B cell (primary cell): ENCODE results near the gene MORC1. TPM values are rescaled to one million over a fixed set of nuclear protein-coding genes. Genes with fewer than 3 reads are reported as not detected.

Experiments used
- ATAC-seq: fragments of 200-7000 bp; cut with Tn5 transposase; one replicate; pipeline ENCODE4 v1.10.0; 2021; ENCODE audit warnings: low read depth, mild to moderate bottlenecking, moderate number of reproducible peaks, moderate library complexity
- CTCF ChIA-PET: fragments of 350-600 bp; sonication (Branson Sonifier 250); formaldehyde crosslinking; loops from one replicate; lab custom pipeline; 2021; ENCODE audit warnings: antibody characterized with exemption, inconsistent platforms; lab: Charles Lee
- POLR2A ChIA-PET: fragments of 350-600 bp; sonication (Branson Sonifier 250); formaldehyde crosslinking; loops from one replicate; lab custom pipeline; 2021; ENCODE audit warnings: antibody characterized with exemption; lab: Charles Lee
- DNase-seq: peaks from one replicate; pipeline ENCODE4 v3.0.0; 2013
- H2AFZ ChIP-seq: 2 replicates; pipeline ENCODE4 v1.6.1; 2012; ENCODE audit warnings: mild to moderate bottlenecking, low read depth, low read length; ENCODE audit not compliant: insufficient read depth, poor library complexity, severe bottlenecking
- H3K27ac ChIP-seq, 2 donors: 1 replicate in 1 of 2; 2 replicates in 1 of 2; pipeline ENCODE4 v1.5.1; 2012 to 2013; ENCODE audit warnings: low read length in 2 of 2, mild to moderate bottlenecking in 2 of 2, moderate library complexity in 1 of 2
- H3K27me3 ChIP-seq, 4 experiments: fragments of 200-600 bp in 1 of 4; sonication (generic) in 1 of 4; replicated peaks in 1 of 4; 1 replicate in 2 of 4; 2 replicates in 2 of 4; pipeline versions ENCODE4 v1.6.1 to v1.7.0; 2013 to 2016; ENCODE audit warnings: low read length in 3 of 4, mild to moderate bottlenecking in 2 of 4, mixed read lengths in 1 of 4, moderate library complexity in 1 of 4; ENCODE audit not compliant: insufficient read depth in 4 of 4, control insufficient read depth in 3 of 4; ENCODE audit errors: control extremely low read depth in 1 of 4
- H3K36me3 ChIP-seq, 2 experiments: replicated peaks in 1 of 2; 1 replicate in 1 of 2; 2 replicates in 1 of 2; pipeline versions ENCODE4 v1.6.1 to v1.7.1; 2013; ENCODE audit warnings: low read length in 1 of 2; ENCODE audit not compliant: insufficient read depth in 2 of 2, control insufficient read depth in 1 of 2; ENCODE audit errors: control extremely low read depth in 1 of 2, extremely low read depth in 1 of 2
- H3K4me1 ChIP-seq, 2 donors: fragments of 200-600 bp in 1 of 2; sonication (generic) in 1 of 2; 1 replicate in 1 of 2; 2 replicates in 1 of 2; pipeline versions ENCODE4 v1.5.1 to v1.6.1; 2013 to 2017; ENCODE audit warnings: low read length in 2 of 2; ENCODE audit not compliant: control insufficient read depth in 2 of 2, insufficient read depth in 2 of 2
- H3K4me2 ChIP-seq: replicated peaks from 2 replicates; pipeline ENCODE3; 2012; ENCODE audit warnings: mild to moderate bottlenecking, low read depth, low read length; ENCODE audit not compliant: poor library complexity, severe bottlenecking
- H3K4me3 ChIP-seq, 5 experiments: fragments of 200-600 bp in 1 of 5; sonication (generic) in 1 of 5; 1 replicate in 3 of 5; 2 replicates in 2 of 5; pipeline versions ENCODE4 v1.5.1 to v1.7.0; 2011 to 2016; ENCODE audit warnings: low read length in 4 of 5, mild to moderate bottlenecking in 4 of 5, low read depth in 2 of 5, control low read depth in 1 of 5, moderate library complexity in 1 of 5; ENCODE audit not compliant: insufficient read depth in 1 of 5; ENCODE audit errors: control extremely low read depth in 1 of 5, extremely low read depth in 1 of 5
- H3K79me2 ChIP-seq: fragments of 200-600 bp; sonication (generic); one replicate; pipeline ENCODE4 v1.6.0; 2016; ENCODE audit warnings: low read length; ENCODE audit not compliant: control insufficient read depth, insufficient read depth
- H3K9ac ChIP-seq: fragments of 200-600 bp; sonication (generic); 2 replicates; pipeline ENCODE4 v1.6.1; 2017; ENCODE audit warnings: mild to moderate bottlenecking, low read length, moderate library complexity
- H3K9me3 ChIP-seq, 3 donors: one replicate each; pipeline versions ENCODE4 v1.6.1 to v1.7.1; 2013; ENCODE audit warnings: low read length in 2 of 3; ENCODE audit not compliant: control insufficient read depth in 2 of 3, insufficient read depth in 1 of 3; ENCODE audit errors: control extremely low read depth in 1 of 3
- H4K20me1 ChIP-seq: 2 replicates; pipeline ENCODE4 v1.6.0; 2012; ENCODE audit warnings: mild to moderate bottlenecking, low read length; ENCODE audit not compliant: insufficient read depth, control insufficient read depth, poor library complexity, severe bottlenecking
- H3K27ac Mint-ChIP-seq: one replicate; pipeline ENCODE4 v1.8.0; 2021; ENCODE audit warnings: mixed read lengths
- H3K27me3 Mint-ChIP-seq: one replicate; pipeline ENCODE4 v1.8.0; 2021; ENCODE audit warnings: mixed read lengths
- H3K4me1 Mint-ChIP-seq: one replicate; pipeline ENCODE4 v1.8.0; 2021; ENCODE audit warnings: mixed read lengths
- H3K4me3 Mint-ChIP-seq: one replicate; pipeline ENCODE4 v1.8.0; 2021; ENCODE audit warnings: mixed read lengths
- H3K9me3 Mint-ChIP-seq: one replicate; pipeline ENCODE4 v1.8.0; 2022; ENCODE audit warnings: mixed read lengths; ENCODE audit not compliant: insufficient read depth
- CTCF ChIP-seq: fragments of 200-600 bp; IDR thresholded peaks from one replicate; pipeline ENCODE4 v1.8.0; 2022; ENCODE audit warnings: antibody characterized with exemption, mild to moderate bottlenecking
- EZH2 ChIP-seq: IDR thresholded peaks from 2 replicates; pipeline ENCODE4 v1.6.1; 2012; ENCODE audit warnings: borderline replicate concordance, low read depth, mild to moderate bottlenecking, moderate library complexity, low read length; ENCODE audit not compliant: insufficient read depth, poor library complexity, severe bottlenecking
- WGBS: methylation state at CpG from one replicate; pipeline ENCODE4 v1.1.5; 2013; ENCODE audit warnings: missing lambda C conversion rate; ENCODE audit not compliant: insufficient coverage; 5-methylcytosine and 5-hydroxymethylcytosine counted together
- intact Hi-C: fragments of 100-400 bp; cut with micrococcal nuclease; formaldehyde crosslinking; loops from one replicate; pipeline ENCODE4 v1.10.0; 2022
- polyA plus RNA-seq: library from polyadenylated mRNA; depleted of rRNA; stranded (reverse); fragments of >200 nt; gene quantifications from 2 replicates; pipeline ENCODE4 v1.2.3, GENCODE V29; 2012
- total RNA-seq, 2 donors: library from RNA; stranded (reverse); fragments of 120-200 nt in 1 of 2; gene quantifications; 1 replicate in 1 of 2; 2 replicates in 1 of 2; pipeline versions ENCODE4 v1.2.3 to v1.2.4, GENCODE V29; 2013 to 2022

MORC1 gene
- total and polyA plus RNA-seq, 2 donors (not counting 1 experiment from before 2014, with no cell fraction given) = not detected

- Histone ChIP-seq H3K9ac (no peak overlapping the region), H3K36me3 (no peaks in the 10 kb centered on the region), H3K4me1 (no peaks in the 10 kb centered on the region), H3K9me3 (no peaks in the 10 kb centered on the region), H3K4me2 (no peak overlapping the region), H4K20me1 (no peaks in the 10 kb centered on the region), H2AFZ (no peak overlapping the region), H3K4me3 (no peak overlapping the region), H3K27ac (no peak overlapping the region), H3K79me2 (no peaks in the 10 kb centered on the region), H3K27me3 (no peaks in the 10 kb centered on the region)
- no peak overlapping the region for H3K4me3 Mint-ChIP-seq
- intact Hi-C loops = no loop called here
- TF ChIP-seq CTCF (no peak), EZH2 (no peak)
- H3K4me1 Mint-ChIP-seq = no peaks in the 10 kb centered on the region
- H3K27me3 Mint-ChIP-seq = no peaks in the 10 kb centered on the region
- DNase-seq (peak; percentile 6), ATAC-seq (peak; percentile 21)
- H3K9me3 Mint-ChIP-seq = no peaks in the 10 kb centered on the region
- POLR2A ChIA-PET = no interaction called here
- CTCF ChIA-PET = no interaction called here
- H3K27ac Mint-ChIP-seq = no peak overlapping the region
- 58% methylated on average over 2 of the region's 6 CpGs for whole genome bisulfite sequencing
Observed at GRCh38 chr3:109045271-109046040, 72.5 kb downstream of the MORC1 start.

- H3K9ac ChIP-seq = no peak overlapping the region
- no peak overlapping the region for H3K4me2 ChIP-seq
- H3K36me3 ChIP-seq = no peaks in the 10 kb centered on the region
- Mint-ChIP-seq H3K27ac (no peak overlapping the region), H3K27me3 (peaks cover 21% of the 10 kb centered on the region), H3K9me3 (no peaks in the 10 kb centered on the region), H3K4me1 (no peaks in the 10 kb centered on the region), H3K4me3 (no peak overlapping the region)
- H4K20me1 ChIP-seq = no peaks in the 10 kb centered on the region
- ChIA-PET CTCF (no interaction called here), POLR2A (no interaction called here)
- no peaks in the 10 kb centered on the region for H3K4me1 ChIP-seq
- no peak overlapping the region for H2AFZ ChIP-seq
- no peak overlapping the region for H3K4me3 ChIP-seq
- WGBS = no CpG with 5 or more reads among the region's 1 CpG
- H3K79me2 ChIP-seq = no peaks in the 10 kb centered on the region
- ATAC-seq (no peak), DNase-seq (no peak)
- TF ChIP-seq EZH2 = no peak
- no peak for TF ChIP-seq CTCF
- no peak overlapping the region for H3K27ac ChIP-seq
- intact Hi-C loops = no loop called here
- H3K9me3 ChIP-seq = peaks cover 0 to 3% (median 0%) of the 10 kb centered on the region in 3 donors
- peaks cover 0 to 5% (median under 1%) of the 10 kb centered on the region in 4 experiments for H3K27me3 ChIP-seq
Observed at GRCh38 chr3:109035082-109035481, 82.9 kb downstream of the MORC1 start.
